Glutamatergic neuron (in vitro differentiated cells): ENCODE results near the gene UNC13B. TPM values are rescaled to one million over a fixed set of nuclear protein-coding genes. Genes with fewer than 3 reads are reported as not detected.

Experiments used
- DNase-seq: peaks from one replicate; pipeline ENCODE4 v3.0.0; 2022
- H3K27ac Mint-ChIP-seq: one replicate; pipeline ENCODE4 v1.8.0; 2020; ENCODE audit warnings: mild to moderate bottlenecking, mixed read lengths, inconsistent platforms; ENCODE audit not compliant: unreplicated experiment
- H3K27me3 Mint-ChIP-seq: one replicate; pipeline ENCODE4 v1.8.0; 2020; ENCODE audit warnings: mild to moderate bottlenecking, moderate library complexity, mixed read lengths, inconsistent platforms; ENCODE audit not compliant: unreplicated experiment
- H3K36me3 Mint-ChIP-seq: one replicate; pipeline ENCODE4 v1.8.0; 2020; ENCODE audit warnings: mild to moderate bottlenecking, mixed read lengths, inconsistent platforms; ENCODE audit not compliant: unreplicated experiment
- H3K4me1 Mint-ChIP-seq: one replicate; pipeline ENCODE4 v1.8.0; 2020; ENCODE audit warnings: mild to moderate bottlenecking, low read depth, mixed read lengths, inconsistent platforms; ENCODE audit not compliant: unreplicated experiment
- H3K4me3 Mint-ChIP-seq: one replicate; pipeline ENCODE4 v1.8.0; 2020; ENCODE audit warnings: mild to moderate bottlenecking, mixed read lengths, inconsistent platforms; ENCODE audit not compliant: unreplicated experiment
- H3K9me3 Mint-ChIP-seq: one replicate; pipeline ENCODE4 v1.8.0; 2020; ENCODE audit warnings: mild to moderate bottlenecking, moderate library complexity, mixed read lengths, inconsistent platforms; ENCODE audit not compliant: unreplicated experiment
- CTCF ChIP-seq: fragments of 200-600 bp; sonication (generic); IDR thresholded peaks from one replicate; pipeline ENCODE4 v1.5.0; 2021; ENCODE audit not compliant: partially characterized antibody, unreplicated experiment
- total RNA-seq: library from RNA; stranded (reverse); fragmentation: NEBNext Ultra II Directional; extraction: Animal tissue kit (Norgen Biotek cat#: 25700); gene quantifications from one replicate; pipeline ENCODE4 v1.2.1, GENCODE V29; 2021; ENCODE audit not compliant: unreplicated experiment

Gene UNC13B
- total RNA-seq, 1 donor from 2014 or later, result 90.7 TPM

- no peak for DNase-seq
- no peak overlapping the region for H3K27ac Mint-ChIP-seq
- no peak overlapping the region for H3K4me3 Mint-ChIP-seq
- no peak for TF ChIP-seq CTCF
- H3K27me3 Mint-ChIP-seq, result peaks cover 1% of the 10 kb centered on the region
- H3K36me3 Mint-ChIP-seq, result no peaks in the 10 kb centered on the region
- peaks cover 2% of the 10 kb centered on the region for H3K9me3 Mint-ChIP-seq
- H3K4me1 Mint-ChIP-seq, result no peaks in the 10 kb centered on the region
These were observed 275.1 kb downstream of the UNC13B start for GRCh38 chr9:35436933-35437332.

- no peak overlapping the region for H3K4me3 Mint-ChIP-seq
- no peak for DNase-seq
- peaks cover 2% of the 10 kb centered on the region for H3K27me3 Mint-ChIP-seq
- H3K4me1 Mint-ChIP-seq, result no peaks in the 10 kb centered on the region
- no peak overlapping the region for H3K27ac Mint-ChIP-seq
- H3K9me3 Mint-ChIP-seq, result no peaks in the 10 kb centered on the region
- no peaks in the 10 kb centered on the region for H3K36me3 Mint-ChIP-seq
- no peak for TF ChIP-seq CTCF
These were observed 284.2 kb downstream of the UNC13B start for GRCh38 chr9:35446012-35446411.

- H3K4me1 Mint-ChIP-seq, result no peaks in the 10 kb centered on the region
- peaks cover 2% of the 10 kb centered on the region for H3K27me3 Mint-ChIP-seq
- no peaks in the 10 kb centered on the region for H3K9me3 Mint-ChIP-seq
These were observed 286.7 kb downstream of the UNC13B start for GRCh38 chr9:35448496-35448895.

GRCh38 chr9:35452481-35452880 is 290.7 kb downstream of the UNC13B start:
- no peak overlapping the region for H3K27ac Mint-ChIP-seq
- no peaks in the 10 kb centered on the region for H3K4me1 Mint-ChIP-seq
- H3K36me3 Mint-ChIP-seq, result peaks cover 14% of the 10 kb centered on the region
- H3K27me3 Mint-ChIP-seq, result no peaks in the 10 kb centered on the region
- no peaks in the 10 kb centered on the region for H3K9me3 Mint-ChIP-seq
- DNase-seq, result no peak
- no peak for TF ChIP-seq CTCF
- no peak overlapping the region for H3K4me3 Mint-ChIP-seq

More at GRCh38 chr9:35448496-35448895, 286.7 kb downstream of the UNC13B start:
- no peak overlapping the region for H3K4me3 Mint-ChIP-seq
- no peak overlapping the region for H3K27ac Mint-ChIP-seq
- DNase-seq, result no peak
- peaks cover 8% of the 10 kb centered on the region for H3K36me3 Mint-ChIP-seq
- TF ChIP-seq CTCF, result no peak

DNA sequence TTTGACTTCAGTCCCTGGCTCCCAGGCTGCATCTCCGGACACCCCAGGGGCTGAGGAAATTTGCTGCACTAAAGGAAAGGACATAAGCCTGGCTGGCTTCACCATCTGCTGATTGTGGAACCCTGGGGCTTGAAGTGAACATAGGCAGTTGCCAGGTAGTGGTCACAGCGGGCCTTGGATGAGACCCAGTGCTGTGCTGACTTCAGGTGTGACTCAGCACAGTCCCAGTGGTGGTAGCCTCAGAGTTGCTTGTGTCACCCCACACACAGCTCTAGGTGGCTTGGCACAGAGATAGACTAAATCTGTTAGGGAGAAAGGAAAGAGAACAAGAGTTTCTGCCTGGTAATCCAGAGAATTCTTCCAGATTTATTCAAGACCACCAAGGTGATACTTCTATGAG is 292.0 kb downstream of the UNC13B start:
- no peak overlapping the region for H3K4me3 Mint-ChIP-seq

More for the DNA sequence above, 292.0 kb downstream of the UNC13B start:
- Mint-ChIP-seq H3K4me1 (no peaks in the 10 kb centered on the region), H3K27me3 (peaks cover 2% of the 10 kb centered on the region), H3K27ac (no peak overlapping the region), H3K9me3 (no peaks in the 10 kb centered on the region), H3K36me3 (peaks cover 14% of the 10 kb centered on the region)
- no peak for DNase-seq
- TF ChIP-seq CTCF, result no peak

Other genes with a start within 250 kb of the UNC13B start
- gene PHF24, start 203.7 kb upstream of the UNC13B start, total RNA-seq, result 3.1 TPM
- gene DNAJB5, start 172.3 kb upstream of the UNC13B start, total RNA-seq, result 137 TPM
- 297 TPM for gene VCP, start 89.4 kb upstream of the UNC13B start, total RNA-seq
- 49.0 TPM for gene FANCG, start 82.1 kb upstream of the UNC13B start, total RNA-seq
- 19.0 TPM for gene PIGO, start 65.4 kb upstream of the UNC13B start, total RNA-seq
- gene STOML2, start 58.9 kb upstream of the UNC13B start, total RNA-seq, result 73.0 TPM
- 51.0 TPM for gene ATOSB, start 46.1 kb upstream of the UNC13B start, total RNA-seq